NOMO-1 (cell line): ENCODE measurements around the gene DDX51.

Source experiments
- DNase-seq, 2 experiments: peaks; one replicate each; lab custom pipeline; 2025; ENCODE audit not compliant: unreplicated experiment in 2 of 2; lab: John Stamatoyannopoulos, UW

Gene DDX51

DNA sequence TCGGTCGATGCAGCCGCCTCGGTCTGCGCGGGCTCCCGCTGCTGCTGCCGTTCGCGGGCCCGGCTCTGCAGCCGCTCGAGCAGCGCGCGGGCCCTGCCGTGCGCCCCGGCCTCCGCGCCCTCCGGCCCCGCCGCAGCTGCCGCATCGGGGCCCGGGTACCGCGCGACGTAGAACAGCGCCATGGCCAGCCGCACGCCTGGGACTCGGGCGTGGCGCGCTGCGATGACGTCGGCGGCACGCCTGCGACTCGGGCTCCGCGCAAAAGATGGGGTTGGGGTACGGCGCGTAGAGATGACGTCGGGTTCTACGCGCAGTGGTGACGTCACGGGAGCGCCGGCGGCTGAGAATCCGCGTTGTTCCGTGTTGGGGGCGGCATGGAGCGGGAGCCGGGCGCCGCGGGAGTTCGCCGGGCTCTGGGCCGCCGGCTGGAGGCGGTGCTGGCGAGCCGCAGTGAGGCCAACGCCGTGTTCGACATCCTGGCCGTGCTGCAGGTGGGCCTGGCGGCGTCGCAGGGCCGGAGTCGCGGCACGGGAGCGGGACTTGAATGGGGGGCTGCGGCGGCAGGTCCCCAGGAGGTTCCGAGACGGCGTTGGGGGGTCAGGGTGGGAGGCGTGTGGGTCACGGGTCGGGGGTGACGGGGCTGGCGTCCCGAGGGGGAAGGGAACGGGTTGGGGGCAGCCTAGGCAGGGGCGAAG is at the start of gene DDX51, which contains the start of gene NOC4L:
DDX51 (minus strand) TSS at position 205 of the 695 bp plus-strand sequence; CDS start at position 182, 23 bp downstream.
NOC4L (plus strand) TSS at position 343 of the 695 bp plus-strand sequence; CDS start at position 375, 32 bp downstream.
- peak; percentile 85 to 93 for DNase-seq

- no peak for DNase-seq
Observed at GRCh38 chr12:132191715-132192553, 47.8 kb upstream of the DDX51 start.

DNA sequence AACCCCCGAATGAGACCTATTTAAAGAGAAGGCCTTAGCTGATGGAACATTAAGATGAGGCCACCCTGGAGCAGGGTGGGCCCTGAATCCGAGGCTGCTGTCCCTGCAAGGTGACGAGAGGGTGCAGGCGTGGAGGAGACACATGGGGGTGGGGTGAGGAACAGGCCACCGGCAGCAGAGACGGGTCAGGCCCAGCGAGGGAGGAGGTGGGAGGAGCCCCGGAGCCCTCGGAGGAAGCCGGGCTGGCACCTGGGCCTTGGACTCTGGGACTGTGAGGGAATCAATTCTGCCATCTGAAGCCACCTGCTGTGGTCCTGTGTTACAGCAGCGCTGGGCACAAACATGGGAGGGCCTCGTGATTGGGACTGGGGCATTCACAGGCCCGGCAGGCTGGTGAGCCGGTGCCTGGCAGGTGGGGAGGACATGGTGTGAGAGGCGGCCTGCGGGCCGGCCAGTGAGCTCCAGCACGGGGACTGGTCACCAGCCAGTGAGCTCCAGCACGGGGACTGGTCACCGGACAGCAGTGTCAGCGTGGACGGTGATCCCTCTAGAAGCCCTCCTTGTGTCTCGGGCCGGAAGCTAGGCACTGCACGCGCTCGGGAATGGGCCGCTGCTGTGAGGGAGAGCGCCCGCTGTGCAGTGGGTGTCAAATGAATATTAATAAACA is 46.8 kb upstream of the DDX51 start:
- DNase-seq = no peak

GRCh38 chr12:132190012-132190755 is 46.1 kb upstream of the DDX51 start:
- DNase-seq = peak in 1 of 2 experiments; percentile 37

DNA sequence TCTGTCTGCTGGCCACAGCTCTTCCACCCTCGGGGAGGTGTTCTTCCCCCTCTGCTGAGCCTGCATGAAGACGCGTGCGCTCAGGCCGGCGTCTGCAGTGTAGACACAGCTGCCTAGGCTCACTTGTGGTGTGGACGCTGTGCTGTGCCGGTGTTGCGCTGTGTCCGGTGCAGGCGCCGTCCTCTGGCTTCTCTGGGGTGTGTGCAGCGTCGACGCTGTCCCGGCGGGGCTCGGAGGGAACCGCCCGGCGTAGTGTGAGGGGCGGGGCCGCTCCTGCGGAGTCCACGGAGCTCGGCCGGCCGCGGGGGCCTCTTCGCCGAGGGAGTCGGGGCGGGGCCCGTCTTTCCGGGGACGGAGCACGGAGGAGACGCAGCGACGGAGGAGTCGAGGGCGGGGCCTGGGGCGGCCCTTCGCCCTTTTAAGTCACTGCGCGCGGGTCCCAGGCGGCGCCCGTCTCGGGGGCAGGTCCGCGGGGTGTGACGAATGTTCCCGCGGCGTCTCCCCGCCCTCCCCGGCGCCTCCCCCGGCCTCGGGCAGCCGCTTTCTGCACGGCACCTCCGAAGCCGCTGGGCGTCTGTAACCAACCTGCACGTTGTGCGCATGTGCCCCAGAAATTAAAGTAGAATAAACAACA is 45.4 kb upstream of the DDX51 start:
- peak; percentile 94 to 97 for DNase-seq

DNA sequence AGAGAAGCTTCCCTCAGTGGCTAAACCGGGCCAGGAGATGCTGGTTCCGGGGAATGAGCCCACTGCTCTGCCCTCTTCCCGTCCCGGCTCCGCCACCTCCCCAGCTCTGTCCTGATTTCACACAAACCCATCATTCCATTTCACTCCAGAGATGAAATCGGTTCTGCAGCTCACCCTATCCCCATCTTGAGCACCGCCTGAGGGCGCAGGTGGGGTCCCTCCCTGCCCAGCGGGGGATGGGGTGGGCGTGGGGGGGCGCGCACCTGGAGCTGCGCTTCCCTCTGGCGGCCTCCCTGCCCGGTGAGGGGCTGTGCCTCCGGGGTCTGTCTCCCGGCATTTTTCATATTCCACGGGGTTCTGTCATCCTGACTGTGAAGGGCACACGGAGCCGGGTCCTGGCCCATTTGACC is 44.8 kb upstream of the DDX51 start:
- no peak for DNase-seq

GRCh38 chr12:132188451-132188901 is 44.4 kb upstream of the DDX51 start:
- DNase-seq = no peak

- DNase-seq = no peak
Observed at GRCh38 chr12:132187646-132188450, 43.7 kb upstream of the DDX51 start.

DNA sequence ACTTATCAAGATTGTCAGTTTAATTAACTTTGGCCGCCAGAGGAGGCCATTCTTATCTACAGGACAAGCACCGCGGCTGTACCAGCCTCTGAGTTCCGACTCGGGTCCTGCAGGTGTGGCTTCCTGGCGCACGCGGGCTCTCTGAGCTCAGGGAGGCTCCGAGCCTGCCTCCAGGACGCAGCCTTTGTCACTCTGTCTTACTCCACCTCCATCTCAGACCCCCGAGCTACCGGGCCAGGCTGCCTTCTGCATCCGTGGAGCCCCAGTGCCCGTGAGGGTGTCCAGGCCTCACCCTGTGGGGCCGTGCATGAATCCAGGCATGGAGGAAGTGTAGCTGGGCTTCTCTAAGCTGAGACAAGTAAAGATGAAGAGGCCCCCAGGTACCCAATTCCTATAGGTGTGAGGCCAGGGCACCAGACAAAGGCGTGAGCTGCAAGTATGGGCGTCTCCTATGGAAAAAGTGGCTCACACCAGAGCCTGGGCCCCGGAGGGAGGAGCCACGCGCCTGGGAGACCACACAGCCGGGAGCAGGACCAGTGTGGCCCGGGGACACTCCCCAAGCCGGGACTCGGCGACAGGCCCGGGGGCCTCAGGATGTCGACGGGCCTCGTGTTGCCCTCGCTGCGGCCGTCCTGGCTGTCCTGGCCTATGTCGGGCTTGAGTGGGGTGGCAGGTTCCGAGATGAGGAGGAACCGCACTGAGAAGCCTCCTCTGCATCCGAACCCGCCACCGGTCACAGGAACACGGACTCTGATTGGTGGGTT is 42.9 kb upstream of the DDX51 start:
- no peak for DNase-seq

GRCh38 chr12:132186208-132186856 is 42.2 kb upstream of the DDX51 start:
- no peak for DNase-seq

DNA sequence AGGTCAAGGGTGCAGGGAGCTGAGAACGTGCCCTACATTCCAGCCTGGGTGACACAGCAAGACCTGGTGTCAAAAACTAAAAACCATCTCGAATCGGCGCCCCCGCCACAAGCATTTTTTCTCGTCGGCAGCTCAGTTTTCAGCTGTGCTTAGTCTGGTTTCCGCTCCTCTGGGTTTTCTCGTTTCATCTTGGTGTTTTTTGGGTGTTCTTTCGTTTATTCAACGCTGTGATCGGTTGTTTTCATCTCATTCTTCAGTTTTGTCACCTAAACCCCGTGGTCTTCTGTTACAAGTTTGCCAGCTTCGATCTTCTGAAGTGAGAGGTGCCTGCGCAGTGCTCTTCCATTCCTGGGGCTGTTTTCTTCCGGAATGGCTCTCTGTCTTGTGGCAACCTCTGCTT is 41.6 kb upstream of the DDX51 start:
- no peak for DNase-seq

DNA sequence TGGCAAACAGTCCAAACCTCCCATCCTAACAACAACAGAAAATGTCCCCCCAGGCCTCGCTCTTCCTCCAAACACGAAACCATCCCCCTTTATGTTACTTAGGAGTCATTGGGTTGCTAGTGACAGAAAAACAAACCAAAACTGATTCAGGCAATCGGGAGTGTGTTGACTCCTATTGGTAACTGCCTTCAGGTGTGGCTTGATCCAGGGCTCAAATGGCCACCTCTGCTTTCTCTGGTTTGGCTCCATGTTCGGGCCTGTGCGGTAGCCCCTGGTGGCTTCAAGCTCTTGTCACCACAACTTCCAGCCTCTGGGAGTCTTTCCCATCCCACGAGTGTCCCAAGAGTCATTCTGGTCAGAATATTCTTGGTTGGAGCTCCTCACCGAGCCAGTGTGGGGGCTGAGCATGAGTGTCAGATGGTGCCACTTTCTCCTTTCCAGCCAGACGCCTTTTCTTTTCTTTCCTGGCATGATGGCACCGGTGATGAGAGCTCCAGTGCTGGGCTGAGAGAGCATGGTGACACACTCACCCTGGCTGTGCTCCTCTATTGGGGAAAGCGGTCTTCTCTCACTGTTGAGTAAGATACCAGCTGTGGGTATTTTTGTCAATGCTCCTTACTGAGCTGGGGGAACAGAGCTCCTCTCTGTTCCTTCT is 38.7 kb upstream of the DDX51 start:
- no peak for DNase-seq

- DNase-seq = no peak
Observed at GRCh38 chr12:132182206-132182710, 38.1 kb upstream of the DDX51 start.

DNA sequence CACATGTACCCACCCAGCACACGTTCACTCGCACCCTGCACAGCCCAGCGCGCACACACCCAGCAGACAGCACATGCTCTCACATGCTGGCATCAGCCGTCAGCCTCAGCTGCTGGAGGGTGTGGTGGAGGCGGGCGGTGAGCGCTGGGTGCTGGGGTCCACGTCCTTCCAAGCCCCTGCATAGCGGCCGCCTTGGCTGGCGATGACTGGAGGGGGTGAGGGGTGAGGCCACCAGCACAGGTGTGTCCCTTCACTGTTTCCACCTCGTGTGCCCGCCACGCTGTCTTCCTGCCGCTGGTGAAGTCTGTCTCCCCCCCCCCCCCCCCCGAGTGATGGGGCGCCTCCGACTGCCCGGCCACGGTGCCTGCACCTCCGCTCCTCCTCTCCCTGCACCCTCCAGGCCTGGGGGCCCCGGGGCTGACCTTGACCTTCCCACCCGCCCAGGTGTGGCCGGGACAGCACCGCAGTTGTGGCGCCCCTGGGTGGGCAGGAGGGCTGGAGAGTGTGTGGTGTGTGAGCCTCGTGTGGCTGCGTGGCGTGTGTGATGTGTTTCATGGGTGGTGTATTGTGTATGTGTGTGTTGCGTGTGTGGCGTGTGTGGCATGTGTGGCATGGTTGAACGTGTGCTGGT is 37.6 kb upstream of the DDX51 start:
- no peak for DNase-seq

DNA sequence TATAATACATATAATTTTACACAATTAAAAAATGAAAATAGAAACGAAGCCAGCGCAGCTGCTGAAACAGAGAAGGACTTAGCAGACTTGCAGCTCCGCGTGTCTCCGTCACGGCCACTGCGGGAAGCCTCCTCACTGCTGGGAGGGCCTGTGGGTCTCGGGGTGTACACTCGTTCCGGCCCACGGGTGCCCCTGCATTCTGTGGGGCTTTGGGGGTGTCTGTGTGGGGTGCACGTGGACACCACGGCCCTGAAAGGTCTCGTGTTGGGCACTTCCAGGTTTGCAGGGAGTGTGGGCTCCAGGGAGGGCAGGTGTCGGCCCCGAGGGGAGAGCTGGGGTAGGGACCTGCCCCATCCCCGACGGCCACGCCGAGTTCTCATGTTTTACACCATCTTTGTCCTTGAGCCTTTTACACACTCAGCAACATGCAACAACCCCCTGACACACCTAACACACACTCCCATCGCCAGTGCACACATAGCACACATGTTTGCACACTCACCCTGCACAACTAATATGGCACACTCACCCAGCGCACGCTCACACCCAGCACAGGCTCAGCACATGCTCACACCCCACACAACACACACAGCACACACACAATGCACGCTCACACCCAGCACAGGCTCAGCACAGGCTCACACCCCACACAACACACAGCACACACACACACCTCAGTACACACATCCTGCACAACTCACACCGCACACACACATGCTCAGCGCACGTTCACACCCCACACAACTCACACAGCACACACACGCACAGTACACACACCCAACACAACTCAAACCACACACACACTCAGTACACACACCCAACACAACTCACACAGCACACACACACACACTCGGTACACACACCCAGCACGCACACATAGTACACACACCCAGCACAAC is 36.8 kb upstream of the DDX51 start:
- DNase-seq = no peak
